Effector CD4-positive, alpha-beta T cell (primary cell): ENCODE results near the gene KCNG4.
"Not testable (repeated sequence)": the region's sequence is repeated elsewhere in the genome, so short reads cannot be mapped to it uniquely, and the experiment has no call there.

Experiments used
- DNase-seq: peaks from one replicate; pipeline ENCODE4 v3.0.0-alpha.2; 2020

KCNG4 gene

DNA sequence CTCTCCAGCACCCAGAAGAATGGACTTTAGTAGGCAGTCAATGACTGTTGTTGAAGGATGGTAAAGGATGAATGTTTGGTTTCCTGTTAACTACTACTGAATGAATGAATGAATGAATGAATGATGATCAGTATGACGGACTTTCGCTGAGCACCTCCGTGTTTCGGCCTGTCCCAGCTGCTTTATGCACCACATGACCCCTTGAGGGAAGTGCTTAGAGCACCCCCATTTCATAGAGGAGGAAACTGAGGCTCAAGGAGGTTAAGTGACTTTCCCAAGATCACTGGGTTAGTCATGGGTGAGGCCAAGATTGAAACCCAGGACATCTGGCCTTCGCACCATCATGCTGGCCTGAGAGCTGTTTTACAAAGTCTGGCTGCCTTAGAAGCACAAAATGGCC lies 6.8 kb downstream of the KCNG4 start:
- DNase-seq: no peak

DNA sequence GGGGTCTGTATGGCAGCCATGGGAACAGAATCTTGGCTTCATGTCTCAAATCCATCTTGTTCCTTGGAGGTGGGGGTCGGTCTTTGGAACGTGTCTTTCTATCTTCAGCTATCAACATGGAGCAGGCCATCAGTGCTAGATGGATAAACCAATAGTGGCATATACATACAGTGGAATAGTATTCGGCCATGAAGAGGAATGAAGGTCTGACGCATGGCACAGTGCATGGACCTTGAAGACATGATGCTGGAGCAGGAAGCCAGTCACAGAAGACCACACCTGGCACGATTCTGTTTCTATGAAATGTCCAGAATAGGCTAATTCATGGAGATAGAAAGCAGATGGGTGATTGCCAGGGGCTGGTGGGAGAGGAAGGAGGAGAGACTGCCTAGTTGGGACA lies 7.8 kb downstream of the KCNG4 start:
- DNase-seq: no peak

DNA sequence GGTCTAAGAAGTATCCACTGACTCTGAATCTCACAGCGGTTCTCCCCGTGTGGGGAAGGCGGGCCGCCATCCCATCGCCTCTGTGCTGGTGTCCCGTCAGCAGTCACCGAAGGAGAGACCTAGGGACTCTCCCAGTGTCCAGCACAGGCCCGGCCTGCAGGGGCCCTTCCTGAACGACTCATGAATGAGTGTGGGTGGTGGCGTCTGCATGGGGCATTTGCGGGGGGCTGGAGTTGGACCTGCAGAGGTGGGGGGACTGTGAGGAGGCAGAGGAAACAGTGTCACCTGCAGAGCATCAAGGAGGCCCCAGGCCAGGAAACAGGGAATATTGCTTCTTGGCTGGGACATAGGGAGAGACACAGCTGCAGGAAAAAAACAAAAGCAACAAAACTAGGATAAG lies 10.3 kb downstream of the KCNG4 start:
- DNase-seq: no peak

DNA sequence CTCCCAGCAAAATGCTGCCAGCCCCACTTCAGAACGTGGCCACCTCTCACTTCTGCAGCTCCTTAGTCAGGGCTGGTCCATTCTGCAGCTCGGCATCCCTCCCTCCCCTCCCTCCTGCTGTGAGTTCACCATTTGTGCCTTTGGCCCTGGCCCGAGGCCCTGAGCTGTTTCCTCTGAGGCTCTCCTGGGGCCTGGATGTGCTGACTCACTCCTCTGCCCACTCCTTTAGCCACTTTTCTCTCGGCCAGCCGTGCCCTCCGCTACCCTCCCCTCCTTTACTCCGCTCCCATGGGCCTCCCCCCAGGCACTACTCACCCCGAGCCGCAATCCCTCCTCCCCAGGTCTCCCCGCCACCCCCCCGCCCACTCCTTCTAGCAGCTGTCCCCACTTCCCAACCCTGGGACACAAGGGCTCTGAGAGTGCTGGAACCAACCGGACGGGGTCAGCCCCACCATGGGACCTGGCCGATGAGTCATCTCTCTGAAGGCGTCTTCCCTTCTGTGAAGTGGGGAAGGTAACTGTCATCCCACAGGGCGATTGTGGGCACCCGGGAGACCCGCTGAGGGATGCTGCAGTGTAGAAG lies 11.5 kb downstream of the KCNG4 start:
- no peak for DNase-seq

DNA sequence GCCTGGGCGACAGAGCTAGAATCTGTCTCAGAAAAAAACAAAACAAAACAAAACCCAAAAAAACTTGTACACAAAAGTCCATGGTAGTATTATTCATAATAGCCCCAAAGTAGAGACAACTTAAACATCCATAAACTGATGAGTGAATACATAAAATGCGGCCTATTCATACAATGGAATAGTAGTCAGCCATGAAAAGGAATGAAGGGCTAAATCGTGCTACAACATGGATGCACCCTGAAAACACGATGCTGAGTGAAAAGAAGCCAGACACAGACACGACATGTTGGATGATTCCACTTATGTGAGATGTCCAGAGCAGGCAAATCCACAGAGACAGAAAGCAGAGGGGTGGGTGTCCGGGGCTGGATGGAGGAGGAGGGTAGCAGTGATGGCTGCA lies 12.3 kb downstream of the KCNG4 start:
- no peak for DNase-seq

DNA sequence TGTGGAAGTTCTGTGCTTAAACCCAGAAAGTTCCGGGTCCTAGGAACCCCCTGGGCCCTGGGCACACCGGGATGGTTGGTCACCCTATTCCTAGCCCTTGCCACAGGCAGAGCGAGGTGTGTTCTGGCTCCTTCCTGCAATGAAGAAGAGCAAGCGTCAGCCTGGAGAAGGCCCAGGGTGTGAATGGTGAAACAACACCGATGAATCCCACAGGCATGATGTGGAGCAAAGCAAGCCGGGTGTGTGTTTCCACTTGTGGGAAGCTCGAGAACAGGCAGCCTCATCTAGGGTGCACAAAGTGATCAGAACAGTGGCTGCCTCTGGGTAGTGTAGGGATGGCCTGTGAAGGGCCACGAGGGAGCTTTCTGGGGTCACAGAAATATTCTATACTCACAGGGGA lies 13.8 kb downstream of the KCNG4 start:
- no peak for DNase-seq

DNA sequence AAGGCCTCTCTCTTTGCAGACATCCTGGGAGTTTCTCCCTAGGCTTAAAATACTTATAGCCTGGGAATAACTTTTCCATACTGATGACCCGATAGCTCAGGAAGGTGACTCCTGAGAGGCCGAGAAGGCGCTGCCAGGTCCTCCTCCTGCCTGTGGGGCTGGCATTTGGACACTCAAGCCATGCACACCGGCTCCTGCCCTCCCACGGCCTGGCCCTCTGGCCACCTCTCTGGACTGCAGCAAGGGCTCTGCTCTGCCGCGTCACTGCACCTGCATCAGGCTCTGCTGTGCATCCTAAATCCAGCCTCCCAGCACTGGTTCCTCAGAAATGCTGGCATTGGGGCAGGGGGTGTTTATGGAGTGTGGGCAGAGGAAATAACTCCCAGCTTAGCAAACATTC lies 14.2 kb downstream of the KCNG4 start:
- no peak for DNase-seq

DNA sequence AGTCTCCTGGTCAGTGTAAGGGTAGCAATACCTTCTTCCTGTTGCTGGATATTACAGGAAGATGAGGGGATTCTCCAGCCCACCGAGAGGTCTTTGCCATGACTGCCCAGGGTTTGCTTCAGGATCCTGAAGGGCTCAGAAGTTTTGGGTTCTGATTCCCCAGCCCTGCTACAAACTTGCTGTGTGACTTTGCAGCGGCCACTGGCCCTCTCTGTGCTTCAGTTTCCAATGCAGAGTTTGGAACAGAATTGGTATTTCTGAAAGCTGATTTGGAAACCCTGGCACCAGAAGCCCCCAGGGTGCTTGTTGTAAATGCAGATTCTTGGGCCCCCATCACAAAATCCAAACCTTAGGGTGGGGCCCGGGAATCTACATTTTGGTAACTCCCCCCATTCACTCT lies 14.7 kb downstream of the KCNG4 start:
- no peak for DNase-seq

DNA sequence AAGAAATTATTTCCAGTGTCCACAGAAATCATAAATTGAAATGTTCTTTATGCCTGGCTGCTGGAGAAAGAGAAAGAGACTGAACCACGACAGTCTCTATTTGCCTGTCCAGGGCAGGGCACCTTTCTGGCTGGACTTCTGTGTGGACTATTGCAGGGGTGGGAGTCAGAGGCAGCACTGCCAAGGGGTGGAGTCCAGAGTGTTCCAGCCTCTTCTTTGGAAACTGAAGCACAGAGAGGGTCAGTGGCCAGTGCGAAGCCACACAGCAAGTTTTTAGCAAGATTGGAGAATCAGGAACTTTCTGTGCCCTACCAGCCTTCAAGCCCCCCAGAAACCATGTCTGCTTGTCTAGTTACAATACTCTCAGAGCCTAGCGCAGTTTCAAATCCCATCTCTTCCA lies 15.3 kb downstream of the KCNG4 start:
- no peak for DNase-seq

DNA sequence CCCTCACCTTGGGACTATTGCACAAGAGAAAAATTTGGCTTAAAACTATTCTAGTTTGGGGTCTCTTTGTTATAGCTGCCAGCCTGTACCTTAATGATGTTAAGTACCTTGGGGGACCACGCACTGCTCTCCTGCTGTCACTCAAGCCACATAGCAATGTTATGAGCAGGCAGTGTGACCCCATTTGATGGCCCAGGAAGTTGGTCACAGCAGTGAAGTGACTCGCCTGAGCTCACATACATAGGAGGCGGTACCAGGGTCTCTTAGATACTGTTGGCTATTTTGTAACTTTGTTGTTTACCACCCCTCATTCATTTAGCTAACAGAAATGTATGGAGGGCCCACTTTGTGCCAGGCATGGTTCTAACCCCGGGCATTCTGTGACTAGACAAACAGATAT lies 16.4 kb downstream of the KCNG4 start:
- no peak for DNase-seq

DNA sequence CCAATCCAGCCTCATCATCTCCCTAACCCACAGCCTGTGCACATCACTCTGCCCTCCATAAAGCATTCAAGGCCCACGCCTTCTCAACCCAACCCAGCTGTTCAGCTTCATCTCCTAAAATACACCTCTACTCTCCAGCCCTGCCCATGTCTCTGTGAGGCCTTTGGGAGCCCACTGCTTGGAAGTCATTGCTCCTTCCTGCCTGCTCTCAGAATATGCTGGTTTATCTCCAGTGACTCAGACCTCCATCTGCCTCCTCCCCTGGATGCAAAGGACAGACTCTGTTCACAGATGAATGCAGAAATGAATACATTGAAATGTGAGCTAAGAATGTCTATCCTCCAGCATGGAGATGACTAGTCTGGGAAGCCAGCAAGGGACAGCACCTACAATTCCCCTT lies 19.0 kb downstream of the KCNG4 start:
- DNase-seq: no peak

DNA sequence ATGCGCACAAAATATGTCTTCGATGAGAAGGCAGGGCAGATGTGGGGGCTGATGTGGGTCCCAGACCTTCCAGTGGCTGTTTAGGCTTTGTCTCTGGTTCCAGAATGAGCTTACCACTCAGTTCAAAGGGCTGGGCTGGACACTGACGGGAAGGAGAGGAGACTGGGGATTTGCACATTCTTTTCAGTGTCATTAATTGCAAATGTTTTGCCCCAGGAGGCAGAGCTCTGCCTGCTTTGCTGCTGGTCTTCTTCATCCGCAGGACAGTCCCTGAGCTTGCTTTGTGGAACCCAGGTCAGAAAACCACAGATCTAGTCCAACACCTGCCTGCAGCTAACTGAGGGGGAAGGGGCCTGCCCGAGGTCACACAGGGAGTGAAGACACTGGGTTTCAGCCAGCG lies 20.9 kb downstream of the KCNG4 start:
- no peak for DNase-seq

DNA sequence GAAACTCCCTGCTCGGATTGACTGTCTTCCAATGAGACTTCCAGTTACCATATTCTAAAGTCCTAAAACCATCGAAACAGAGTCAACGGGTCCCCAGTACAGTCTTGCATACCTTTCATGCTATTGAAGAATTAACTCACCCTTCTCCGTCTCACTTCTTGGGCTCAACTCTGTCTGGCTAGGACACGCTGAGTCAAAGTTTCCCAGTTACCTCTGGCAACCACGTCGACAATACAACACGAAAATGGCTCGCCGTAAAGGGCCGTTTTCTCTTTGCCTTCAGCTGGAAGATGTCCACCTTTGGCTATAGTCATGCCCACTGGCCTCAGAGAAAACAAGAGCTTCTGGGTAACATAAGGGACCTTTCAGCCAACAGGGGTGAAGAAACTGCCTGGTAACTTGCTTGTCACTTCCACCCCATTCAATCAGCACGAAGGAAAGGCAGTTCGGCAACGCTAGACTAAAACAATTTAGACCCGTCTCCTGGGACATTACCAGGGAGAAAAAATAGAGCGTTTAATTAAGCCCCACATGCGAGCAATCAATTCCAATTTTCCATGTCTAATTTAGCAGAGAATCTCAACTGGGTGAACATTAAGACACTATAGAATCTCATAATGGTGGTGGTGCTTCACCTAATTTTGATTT lies 21.5 kb downstream of the KCNG4 start:
- DNase-seq: no peak

DNA sequence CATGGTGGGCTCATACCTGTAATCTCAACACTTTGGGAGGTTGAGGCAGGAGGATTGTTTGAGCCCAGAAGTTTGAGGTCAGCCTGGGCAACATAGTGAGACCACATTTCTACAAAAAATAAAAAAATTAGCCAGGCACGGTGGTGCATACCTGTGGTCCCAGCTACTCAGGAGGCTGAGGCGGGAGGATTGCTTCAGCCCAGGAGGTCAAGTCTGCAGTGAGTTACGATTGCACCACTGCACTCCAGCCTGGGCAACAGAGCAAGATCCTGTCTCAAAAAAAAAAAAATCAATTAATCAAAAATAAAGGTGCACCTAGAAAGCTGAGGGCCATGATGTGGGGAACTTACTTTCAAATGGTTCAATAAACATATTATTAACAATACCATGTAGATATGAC lies 23.7 kb downstream of the KCNG4 start:
- DNase-seq: not testable (repeated sequence)

DNA sequence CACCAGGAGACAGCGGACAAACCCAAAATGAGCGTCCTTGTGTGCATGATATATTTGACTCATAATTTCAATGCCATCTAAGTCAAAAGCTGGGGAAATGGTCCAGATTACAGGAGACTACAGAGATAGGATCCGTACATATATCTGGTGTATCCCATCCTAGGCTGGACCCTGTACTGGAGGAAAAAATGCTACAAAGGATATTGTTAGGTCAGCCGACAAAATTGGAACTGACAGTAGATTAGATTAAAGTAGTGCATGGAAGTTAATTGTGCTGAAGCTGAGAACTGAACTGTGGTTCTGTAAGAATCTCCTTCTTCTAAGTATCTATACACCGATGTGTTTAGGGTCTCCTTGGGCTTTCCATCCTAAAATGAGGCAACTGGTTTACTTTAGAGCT lies 24.3 kb downstream of the KCNG4 start:
- DNase-seq: no peak

DNA sequence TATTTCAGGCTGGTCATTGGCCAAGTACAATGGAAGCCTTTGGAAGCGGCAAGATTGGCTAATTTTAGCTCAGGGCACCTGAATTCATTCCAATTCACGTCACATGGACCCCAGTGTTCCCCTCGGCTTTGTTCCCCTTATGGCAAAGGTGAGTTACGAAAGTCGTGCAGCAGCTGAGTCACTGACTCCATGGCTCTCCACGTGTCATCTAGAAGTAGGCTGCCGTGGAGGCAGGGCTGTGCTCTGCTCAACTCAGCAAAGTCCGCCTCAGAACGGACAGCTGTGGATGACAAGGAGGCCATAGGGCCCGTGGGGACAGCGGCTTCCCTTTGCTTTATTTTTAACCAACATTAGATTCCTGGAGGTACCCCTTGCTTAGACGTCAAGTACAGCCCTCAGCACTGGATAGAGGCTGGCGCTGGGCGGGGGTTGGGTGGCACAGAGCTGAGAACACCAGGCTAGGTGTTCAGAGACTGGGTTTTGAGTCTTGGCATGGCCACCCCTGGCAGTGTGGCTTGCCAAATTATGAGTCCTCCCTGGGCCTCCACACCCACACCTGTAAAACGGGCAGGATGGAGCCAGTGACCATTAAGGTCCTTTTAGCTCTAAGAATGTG lies 25.3 kb downstream of the KCNG4 start:
- no peak for DNase-seq

DNA sequence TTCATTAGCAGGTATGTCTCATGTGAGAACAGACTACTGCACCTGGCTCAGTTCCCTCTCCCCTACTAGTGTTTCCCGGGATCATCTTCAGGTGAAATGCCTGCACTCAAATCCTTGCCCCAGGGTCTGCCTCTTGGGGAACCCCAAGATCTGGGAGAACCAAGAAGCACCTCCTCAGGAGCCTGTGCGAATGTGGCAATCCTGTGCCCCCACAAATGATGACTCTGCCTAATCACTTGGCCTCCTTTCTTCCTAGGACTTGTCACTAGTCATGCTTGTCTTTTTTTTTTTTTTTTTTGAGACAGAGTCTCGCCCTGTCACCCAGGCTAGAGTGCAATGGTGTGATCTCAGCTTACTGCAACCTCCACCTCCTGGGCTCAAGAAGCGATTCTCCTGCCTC lies 27.2 kb downstream of the KCNG4 start:
- DNase-seq: no peak

DNA sequence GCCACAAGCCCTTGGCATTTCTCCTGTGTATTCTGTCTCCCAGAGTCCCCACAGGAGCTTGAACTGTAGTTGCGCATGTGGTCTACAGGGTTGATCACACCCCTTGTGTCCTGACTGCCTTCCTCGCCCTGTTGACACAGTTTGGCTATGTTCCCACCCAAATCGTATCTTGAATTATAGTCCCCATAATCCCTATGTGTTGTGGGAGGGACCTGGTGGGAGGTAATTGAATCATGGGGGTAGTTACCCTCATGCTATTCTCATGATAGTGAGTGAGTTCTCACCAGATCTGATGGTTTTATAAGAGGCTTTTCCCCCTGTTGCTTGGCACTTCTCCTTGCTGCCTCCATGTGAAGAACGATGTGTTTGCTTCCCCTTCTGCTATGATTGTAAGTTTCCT lies 27.7 kb downstream of the KCNG4 start:
- no peak for DNase-seq

DNA sequence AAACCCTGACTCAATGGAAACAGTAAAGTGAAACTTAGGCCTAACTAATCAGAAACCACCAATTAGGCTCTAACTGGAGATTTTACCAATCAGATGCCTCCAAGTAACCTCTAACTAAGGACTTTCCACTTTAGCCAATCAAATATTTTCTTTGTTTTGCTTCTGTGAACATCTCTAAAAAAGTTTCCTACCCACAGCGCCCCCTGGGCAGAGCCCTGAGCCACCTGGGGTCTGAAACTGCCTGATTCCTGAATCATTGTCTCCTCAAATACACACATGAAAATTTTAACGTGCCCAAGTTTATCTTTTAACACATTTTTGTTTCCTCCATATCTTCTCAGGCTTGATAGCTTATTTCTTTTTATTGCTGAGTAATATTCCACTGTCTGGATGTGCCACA lies 29.8 kb downstream of the KCNG4 start:
- DNase-seq: no peak

DNA sequence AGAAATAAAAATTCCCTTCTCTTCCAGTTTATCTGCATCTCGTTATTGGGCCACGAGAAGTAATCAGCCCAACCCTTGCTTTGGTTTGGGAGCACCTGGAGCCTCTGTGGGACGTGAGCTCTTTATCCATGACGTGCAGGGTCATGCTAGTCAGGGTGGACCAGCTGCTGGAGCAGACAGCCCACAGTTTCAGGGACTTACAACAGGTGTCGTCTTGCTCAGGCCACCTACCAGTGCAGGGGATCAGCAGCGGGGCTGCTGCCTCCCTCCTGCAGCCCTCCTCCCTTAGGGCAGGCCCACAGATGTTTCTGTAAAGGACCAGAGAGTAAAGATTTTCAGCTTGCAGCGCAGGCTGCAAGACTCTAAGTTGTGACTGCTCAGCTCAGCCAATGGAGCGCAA lies 31.9 kb downstream of the KCNG4 start:
- no peak for DNase-seq

DNA sequence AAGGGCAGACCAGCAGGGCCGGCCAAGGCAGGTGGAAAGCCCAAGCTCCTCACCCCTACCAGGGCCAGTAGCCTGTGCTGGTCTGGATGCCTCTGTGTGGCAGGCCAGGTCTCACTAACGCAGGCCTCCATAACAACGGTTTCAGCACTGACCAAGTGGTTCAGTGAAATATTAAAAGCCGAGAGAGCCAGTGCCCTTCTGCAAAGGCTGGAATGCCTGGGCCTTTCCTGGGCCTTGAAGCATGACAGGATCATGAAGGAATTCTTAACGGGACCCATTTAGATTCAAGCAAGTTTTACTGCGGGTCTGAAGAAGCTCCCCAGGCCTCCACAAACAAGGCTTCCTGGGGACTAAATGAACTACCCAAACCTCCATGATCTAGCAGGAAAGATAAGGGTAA lies 32.6 kb downstream of the KCNG4 start:
- no peak for DNase-seq

DNA sequence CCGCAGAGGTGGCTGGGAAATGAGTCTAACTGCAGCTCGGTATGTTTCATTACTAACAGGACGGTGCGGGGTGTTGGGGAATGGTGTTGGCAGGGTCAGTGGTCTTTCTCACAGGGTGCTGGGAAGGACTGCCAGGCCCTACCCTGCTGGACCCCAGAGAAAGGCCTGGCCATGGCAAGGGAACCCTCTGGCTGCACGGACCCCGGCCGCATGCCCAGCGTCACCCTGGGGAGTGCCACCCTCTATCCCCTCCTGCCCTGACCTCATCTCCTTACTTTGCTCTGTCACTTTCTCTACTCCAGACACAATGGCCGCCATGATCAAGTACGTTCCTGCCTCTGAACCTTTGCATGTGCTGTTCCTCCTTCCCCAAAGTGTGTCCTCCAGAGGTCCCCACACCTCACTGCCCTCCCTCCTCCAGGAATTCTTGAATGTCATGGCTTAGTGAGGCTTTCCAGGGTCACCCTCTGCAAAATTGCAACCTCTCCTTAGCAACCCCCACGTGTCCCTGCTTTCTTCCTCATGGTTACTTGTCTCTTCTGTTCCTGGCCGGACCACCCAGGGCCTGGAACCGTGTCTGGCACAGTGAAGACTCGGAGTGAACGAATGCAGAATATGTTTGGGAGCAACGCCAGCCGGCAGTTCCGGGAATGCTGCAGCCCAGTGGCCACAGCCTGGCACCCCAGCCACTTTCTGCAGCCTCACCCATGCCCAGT lies 33.7 kb downstream of the KCNG4 start:
- DNase-seq: no peak

DNA sequence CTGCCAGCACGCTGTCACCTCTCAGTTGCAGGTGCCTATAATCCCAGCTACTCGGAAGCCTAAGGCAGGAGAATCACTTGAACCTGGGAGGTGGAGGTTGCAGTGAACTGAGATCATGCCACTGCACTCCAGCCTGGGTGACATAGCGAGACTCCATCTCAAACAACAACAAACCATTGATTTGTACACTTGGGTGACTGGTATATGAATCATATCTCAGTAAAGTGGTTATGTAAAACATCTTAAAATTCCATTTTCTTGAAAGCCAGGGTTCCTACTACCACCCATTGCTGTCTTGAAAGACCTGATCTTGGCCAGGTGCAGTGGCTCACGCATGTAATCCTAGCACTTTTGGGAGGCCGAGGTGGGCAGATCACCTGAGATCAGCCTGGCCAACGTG lies 34.7 kb downstream of the KCNG4 start:
- not testable (repeated sequence) for DNase-seq

DNA sequence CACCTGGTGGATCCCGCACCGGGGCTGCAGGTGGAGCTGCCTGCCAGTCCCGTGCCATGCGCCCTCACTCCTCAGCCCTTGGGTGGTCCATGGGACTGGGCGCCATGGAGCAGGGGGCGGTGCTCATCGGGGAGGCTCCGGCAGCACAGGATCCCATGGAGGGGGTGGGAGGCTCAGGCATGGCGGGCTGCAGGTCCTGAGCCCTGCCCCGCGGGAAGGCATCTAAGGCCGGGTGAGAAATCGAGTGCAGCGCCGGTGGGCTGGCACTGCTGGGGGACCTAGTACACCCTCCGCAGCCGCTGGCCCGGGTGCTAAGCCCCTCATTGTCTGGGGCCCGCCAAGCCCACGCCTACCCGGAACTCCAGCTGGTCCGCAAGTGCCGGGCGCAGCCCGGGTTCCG lies 35.3 kb downstream of the KCNG4 start:
- DNase-seq: not testable (repeated sequence)
